ENCODE results near the gene KDM4B. TPM values are rescaled to one million over a fixed set of nuclear protein-coding genes. Genes with fewer than 3 reads are reported as not detected.

KDM4B gene
- total RNA-seq, 1 experiment from 2014 or later: 15.8 TPM

- DNase-seq (ENCODE audit: low read depth): no peak
Observed at GRCh38 chr19:5120321-5120720, 151.4 kb downstream of the KDM4B start.

- no peak for DNase-seq (ENCODE audit: low read depth)
Observed at GRCh38 chr19:5120833-5121232, 151.9 kb downstream of the KDM4B start.

- no peak for DNase-seq (ENCODE audit: low read depth)
Observed at GRCh38 chr19:5121266-5122120, 152.6 kb downstream of the KDM4B start.

- no peak for DNase-seq (ENCODE audit: low read depth)
Observed at GRCh38 chr19:5122121-5122400, 153.1 kb downstream of the KDM4B start.

GRCh38 chr19:5122671-5123409 is 153.9 kb downstream of the KDM4B start:
- no peak for DNase-seq (ENCODE audit: low read depth)

GRCh38 chr19:5123646-5124045 is 154.7 kb downstream of the KDM4B start:
- DNase-seq (ENCODE audit: low read depth): no peak

GRCh38 chr19:5124111-5124855 is 155.4 kb downstream of the KDM4B start:
- no peak for DNase-seq (ENCODE audit: low read depth)

GRCh38 chr19:5125376-5125775 is 156.5 kb downstream of the KDM4B start:
- no peak for DNase-seq (ENCODE audit: low read depth)

GRCh38 chr19:5125797-5126497 is 157.0 kb downstream of the KDM4B start:
- no peak for DNase-seq (ENCODE audit: low read depth)

- DNase-seq (ENCODE audit: low read depth): no peak
Observed at GRCh38 chr19:5126498-5127223, 157.7 kb downstream of the KDM4B start.

- no peak for DNase-seq (ENCODE audit: low read depth)
Observed at GRCh38 chr19:5127717-5128116, 158.8 kb downstream of the KDM4B start.

- DNase-seq (ENCODE audit: low read depth): no peak
Observed at GRCh38 chr19:5128251-5128935, 159.5 kb downstream of the KDM4B start.

GRCh38 chr19:5128936-5129389 is 160.1 kb downstream of the KDM4B start:
- no peak for DNase-seq (ENCODE audit: low read depth)

GRCh38 chr19:5129691-5130090 is 160.8 kb downstream of the KDM4B start:
- DNase-seq (ENCODE audit: low read depth): no peak

GRCh38 chr19:5130371-5131030 is 161.6 kb downstream of the KDM4B start:
- DNase-seq (ENCODE audit: low read depth): no peak

- no peak for DNase-seq (ENCODE audit: low read depth)
Observed at GRCh38 chr19:5131031-5131505, 162.2 kb downstream of the KDM4B start.

- no peak for DNase-seq (ENCODE audit: low read depth)
Observed at GRCh38 chr19:5131506-5132205, 162.7 kb downstream of the KDM4B start.

GRCh38 chr19:5132206-5132560 is 163.3 kb downstream of the KDM4B start:
- no peak for DNase-seq (ENCODE audit: low read depth)

Data from LHCN-M2 (cell line).